GM19452 (cell line): ENCODE data around the gene TCF23.
"Not testable (repeated sequence)": the region's sequence is repeated elsewhere in the genome, so short reads cannot be mapped to it uniquely, and the experiment has no call there.

Experiments used
- ATAC-seq: cut with Tn5 transposase; IDR thresholded peaks from one replicate; pipeline ENCODE4 v1.9.1; 2021; ENCODE audit not compliant: unreplicated experiment

Gene TCF23

DNA sequence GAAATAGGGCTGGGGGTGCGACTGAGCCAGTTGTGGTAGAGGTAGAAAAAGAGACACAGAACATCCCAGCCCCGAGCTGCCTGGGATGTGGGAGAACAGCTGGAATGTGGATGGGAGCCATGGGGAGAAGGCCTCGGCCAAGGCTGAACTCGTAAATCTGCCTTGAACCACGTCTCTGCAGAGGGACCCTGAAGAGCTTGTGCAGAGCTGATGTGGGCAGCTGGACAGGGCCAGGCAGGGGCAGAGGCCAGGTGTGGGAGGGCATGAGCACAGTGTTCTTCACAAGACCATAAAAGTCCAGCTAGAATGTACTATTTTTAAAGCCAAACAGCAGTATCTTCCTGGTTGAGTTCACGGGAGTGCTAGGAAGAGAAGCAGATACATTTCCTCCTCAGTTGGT lies 5.7 kb downstream of the TCF23 start:
- ATAC-seq: no peak

- no peak for ATAC-seq
Measured at GRCh38 chr2:27155069-27155520, 6.3 kb downstream of the TCF23 start.

DNA sequence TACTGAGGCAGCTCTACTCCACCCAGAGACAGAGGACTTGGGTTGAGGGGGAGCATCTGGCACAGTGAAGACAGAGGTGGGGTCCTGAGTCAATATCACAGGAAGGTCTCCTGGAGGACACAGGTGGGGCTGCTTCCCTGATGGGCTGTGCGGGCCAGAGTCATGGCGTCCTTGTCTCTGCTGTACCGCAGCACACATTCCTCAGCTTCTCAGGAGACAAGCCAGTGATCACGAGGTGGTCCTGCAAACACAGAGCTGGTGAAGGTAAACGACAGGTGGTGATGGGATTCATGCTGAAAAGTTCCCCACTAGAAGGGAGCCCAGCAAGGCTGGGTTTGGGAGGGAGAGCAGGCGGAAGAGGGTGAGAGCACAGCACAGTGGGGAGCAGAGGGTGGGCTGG lies 9.7 kb downstream of the TCF23 start:
- no peak for ATAC-seq

GRCh38 chr2:27159271-27159670 lies 10.5 kb downstream of the TCF23 start:
- no peak for ATAC-seq

DNA sequence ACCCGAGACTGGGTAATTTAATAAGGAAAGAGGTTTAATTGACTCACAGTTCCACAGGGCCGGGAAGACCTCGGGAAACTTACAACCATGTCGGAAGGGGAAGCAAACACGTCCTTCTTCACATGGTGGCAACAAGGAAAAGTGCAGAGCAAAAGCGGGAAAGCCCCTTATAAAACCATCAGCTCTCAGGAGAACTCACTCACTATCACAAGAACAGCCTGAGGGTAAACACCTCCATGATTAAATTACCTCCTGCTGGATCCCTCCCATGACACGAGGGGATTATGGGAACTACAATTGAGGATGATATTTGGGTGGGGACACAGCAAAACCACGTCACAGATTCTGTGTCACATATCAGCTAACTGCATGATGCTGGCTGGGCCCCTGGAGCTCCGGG lies 11.4 kb downstream of the TCF23 start:
- ATAC-seq: no peak

- no peak for ATAC-seq
Measured at GRCh38 chr2:27162151-27163121, 13.6 kb downstream of the TCF23 start.

- no peak for ATAC-seq
Measured at GRCh38 chr2:27164960-27165763, 16.4 kb downstream of the TCF23 start.

GRCh38 chr2:27170581-27171337 lies 22.0 kb downstream of the TCF23 start:
- ATAC-seq: no peak

DNA sequence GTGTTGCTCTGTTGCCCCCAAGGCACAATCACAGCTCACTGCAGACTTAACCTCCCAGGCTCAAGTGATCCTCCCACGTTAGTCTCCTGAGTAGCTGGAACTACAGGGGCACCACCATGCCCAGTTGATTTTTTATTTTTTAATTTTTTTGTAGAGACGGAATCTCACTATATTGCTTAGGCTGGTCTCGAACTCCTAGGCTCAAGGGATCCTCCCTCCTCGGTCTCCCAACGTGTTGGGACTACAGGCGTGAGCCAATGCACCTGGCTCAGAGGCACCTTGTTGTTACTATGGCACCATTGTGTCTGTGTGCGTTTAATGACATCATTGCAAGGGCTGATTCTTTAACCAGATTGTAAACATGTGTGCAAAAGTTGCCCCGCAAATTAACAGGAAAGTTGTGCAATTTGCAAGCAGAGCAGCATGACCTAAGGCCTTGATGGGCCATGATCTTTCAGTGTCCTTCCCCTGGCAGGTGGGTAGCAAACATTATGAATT lies 22.6 kb downstream of the TCF23 start:
- no peak for ATAC-seq

DNA sequence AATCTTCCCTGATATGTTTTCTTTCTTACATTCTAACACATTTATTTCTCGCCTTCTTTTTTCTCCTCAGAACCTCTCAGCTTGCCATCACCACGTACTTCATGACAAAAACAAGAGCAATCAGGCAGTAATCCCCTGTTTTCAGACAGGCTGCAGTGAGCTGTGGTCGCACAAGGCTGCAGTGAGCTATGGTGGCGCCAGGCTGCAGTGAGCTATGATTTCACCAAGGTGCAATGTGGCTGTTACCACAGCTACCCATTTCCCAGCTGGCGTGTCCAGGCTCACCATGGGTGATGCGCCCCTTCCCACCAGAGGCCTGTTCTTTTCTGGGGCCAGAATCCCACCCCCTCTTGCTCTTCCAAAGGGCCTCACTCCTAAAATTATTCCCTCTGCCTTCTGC lies 25.8 kb downstream of the TCF23 start:
- no peak for ATAC-seq

GRCh38 chr2:27175330-27175729 lies 26.5 kb downstream of the TCF23 start:
- no peak for ATAC-seq

DNA sequence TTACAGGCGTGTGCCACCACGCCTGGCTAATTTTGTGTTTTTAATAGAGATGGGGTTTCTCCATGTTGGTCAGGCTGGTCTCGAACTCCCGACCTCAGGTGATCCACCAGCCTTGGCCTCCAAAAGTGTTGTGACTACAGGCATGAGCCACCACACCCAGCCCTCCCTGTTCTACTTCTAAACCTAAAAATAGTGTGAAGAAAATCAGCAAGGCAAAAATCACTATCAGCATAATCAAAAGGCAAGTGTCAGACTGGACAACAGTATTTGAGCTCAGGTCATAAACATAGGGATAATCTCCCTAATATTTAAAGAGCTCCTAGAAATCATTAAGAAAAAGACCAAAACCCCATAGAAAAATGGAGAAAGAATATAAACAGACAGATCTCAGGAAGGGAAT lies 27.0 kb downstream of the TCF23 start:
- not testable (repeated sequence) for ATAC-seq

DNA sequence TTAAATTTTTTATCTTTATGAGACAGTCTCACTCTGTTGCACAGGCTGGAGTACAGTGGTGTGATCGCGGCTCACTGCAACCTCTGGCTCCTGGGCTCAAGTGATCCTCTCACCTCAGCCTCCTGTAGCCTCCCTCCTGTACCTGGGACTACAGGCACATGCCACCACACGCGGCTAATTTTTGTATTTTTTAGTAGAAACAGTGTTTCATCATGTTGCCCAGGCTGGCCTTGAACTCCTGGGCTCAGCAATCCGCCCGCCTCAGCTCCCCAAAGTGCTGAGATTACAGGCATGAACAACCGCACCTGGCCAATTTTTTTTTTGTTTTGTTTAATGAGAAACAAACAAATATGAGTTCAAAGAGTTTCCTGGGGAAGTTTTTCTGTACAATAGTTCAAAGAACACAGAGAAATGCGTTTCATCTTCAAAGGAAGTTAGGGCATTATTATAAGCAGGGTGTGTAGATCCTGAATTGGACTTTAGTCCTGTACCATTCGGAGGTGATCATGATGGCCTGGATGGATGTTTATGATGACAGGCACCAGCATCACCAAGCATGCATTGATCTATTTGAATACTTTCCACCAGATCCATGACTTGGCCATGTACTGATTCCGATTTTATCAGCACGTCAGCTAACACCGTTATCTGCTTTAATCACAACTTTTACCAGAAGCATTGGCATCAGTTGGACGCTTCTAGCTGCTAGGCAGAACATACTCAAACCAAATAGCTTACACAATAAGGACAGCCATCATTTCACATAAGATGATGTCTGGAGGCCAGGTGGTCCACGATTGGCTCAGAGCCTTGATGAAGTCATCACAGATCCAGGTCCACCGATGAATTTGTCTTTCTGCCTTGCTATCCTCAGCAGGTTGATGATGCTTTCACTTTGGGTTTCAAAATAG lies 28.9 kb downstream of the TCF23 start:
- ATAC-seq: no peak

DNA sequence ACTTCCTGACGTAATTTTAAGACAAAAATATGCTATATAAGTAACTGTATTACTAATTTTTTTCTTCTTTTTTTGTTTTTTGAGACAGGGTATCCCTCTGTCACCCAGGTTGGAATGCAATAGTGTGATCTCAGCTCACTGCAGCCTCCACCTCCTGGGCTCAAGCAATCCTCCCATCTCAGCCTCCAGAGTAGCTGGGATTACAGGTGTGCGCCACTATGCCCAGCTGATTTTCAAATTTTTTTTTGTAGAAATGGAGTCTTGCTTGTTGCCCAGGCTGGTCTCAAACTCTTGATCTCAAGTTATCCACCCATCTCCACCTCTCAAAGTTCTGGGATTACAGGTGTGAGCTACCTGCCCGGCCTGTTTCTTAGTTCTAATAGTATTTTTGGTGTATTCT lies 29.7 kb downstream of the TCF23 start:
- ATAC-seq: no peak

DNA sequence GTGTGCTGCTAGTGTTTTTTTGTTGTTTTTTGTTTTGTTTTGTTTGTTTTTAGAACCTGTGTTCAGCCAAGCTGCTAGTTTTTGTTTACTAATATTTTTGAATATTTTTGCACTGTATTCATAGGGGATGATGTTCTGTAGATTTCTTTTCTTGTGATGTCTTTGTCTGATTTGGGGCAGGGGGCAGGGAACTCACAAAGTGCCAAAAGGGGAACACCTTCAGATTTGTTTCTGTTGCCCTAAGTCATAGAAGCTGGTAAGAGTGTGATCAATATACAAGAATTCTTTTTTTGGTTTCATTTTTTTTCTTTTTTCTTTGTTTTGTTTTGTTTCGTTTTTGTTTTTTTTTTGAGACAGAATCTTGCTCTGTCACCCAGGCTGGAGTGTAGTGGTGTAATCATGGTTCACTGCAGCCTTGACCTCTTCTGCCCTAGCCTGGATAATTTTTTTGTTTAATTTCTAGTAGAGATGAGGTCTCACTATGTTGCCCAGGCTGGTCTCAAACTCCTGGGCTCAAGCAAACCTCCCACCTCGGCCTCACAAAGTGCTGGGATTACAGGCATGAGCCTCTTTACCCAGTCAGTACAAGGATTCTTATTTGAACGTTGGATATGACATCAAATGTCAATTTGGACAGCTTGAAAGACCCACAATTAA lies 30.7 kb downstream of the TCF23 start:
- no peak for ATAC-seq

GRCh38 chr2:27182346-27182745 lies 33.5 kb downstream of the TCF23 start:
- no peak for ATAC-seq

DNA sequence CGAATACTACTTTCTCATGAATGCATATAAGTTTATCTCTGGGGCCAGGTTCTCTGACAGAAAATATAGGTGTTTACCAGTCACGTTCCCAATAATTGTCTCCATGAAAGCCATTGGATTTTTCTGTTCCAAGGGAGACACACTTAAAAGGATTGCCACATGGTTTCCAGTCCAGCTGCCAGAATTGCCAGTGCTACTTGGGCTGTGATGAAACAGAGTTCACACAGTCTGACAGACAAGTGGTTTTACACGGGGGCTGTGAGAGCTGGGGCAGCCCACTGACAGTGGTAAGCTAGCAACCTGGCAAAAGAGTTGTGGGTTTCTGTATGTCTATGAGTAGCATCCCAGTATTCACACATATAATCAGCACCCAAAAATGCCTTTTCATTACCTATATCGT lies 35.3 kb downstream of the TCF23 start:
- ATAC-seq: no peak

- ATAC-seq: no peak
Measured at GRCh38 chr2:27185331-27186026, 36.7 kb downstream of the TCF23 start.
